ENCODE measurements around the gene ELN.

The ELN gene

DNA sequence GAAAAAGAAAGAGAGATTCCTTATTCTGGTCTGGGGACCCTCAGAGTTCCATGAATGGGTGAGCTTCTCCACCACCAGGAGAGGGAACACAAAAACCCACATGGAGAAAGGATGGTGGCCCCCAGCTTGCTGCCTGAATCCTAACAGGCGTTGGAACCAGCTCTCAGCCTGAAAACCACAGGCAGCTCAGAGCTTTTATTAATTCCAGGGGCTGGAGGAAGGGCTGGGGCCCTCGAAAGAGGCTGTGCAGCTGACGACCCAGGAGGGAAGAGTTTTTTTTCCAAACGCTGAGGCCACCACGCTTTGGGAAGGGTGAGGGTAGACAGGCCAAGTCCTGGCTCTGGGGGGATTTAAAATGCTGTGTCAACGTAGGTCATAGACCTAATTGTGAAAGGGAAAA is 10.8 kb upstream of the ELN start:
- no peak for DNase-seq (ENCODE audit: low read depth)
- TF ChIP-seq, protein P1, sequence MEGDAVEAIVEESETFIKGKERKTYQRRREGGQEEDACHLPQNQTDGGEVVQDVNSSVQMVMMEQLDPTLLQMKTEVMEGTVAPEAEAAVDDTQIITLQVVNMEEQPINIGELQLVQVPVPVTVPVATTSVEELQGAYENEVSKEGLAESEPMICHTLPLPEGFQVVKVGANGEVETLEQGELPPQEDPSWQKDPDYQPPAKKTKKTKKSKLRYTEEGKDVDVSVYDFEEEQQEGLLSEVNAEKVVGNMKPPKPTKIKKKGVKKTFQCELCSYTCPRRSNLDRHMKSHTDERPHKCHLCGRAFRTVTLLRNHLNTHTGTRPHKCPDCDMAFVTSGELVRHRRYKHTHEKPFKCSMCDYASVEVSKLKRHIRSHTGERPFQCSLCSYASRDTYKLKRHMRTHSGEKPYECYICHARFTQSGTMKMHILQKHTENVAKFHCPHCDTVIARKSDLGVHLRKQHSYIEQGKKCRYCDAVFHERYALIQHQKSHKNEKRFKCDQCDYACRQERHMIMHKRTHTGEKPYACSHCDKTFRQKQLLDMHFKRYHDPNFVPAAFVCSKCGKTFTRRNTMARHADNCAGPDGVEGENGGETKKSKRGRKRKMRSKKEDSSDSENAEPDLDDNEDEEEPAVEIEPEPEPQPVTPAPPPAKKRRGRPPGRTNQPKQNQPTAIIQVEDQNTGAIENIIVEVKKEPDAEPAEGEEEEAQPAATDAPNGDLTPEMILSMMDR (conservative IDR thresholded peaks at IDR 0.05; ENCODE audit: low read depth, low read length) = no peak
- H3K4me3 ChIP-seq (ENCODE audit: low read length) = no peak overlapping the region

DNA sequence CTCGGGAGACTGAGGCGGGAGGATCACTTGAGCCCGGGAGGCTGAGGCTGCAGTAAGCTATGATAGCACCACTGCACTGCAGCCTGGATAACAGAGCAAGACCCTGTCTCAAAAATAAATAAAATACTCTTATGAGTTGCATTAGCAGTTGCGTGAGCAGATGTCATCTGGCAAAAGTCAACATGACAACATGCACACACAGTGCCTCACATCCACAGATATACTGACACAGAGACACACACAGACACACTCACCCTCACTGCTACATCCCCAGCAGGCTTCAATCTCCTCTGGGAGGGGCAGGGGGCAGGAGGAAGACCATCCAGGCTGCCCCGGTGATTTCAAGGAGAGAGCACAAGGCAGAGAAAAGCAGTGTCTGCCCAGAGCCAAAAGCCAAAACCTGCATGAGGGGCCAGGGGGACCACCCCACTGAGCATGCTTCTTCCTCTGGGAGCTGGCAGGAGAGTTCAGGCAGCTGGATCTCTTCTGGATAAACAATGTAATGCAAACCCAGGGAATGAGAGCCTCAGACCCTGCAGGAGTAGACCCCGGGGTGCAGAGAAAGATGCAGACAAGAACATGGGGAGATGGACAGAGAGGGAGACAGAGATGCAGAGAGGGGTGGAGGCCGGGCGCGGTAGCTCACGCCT is 9.6 kb upstream of the ELN start:
- H3K4me3 ChIP-seq (ENCODE audit: low read length) = no peak overlapping the region
- no peak for DNase-seq (ENCODE audit: low read depth)
- TF ChIP-seq, protein P1 (conservative IDR thresholded peaks at IDR 0.05; ENCODE audit: low read depth, low read length) = no peak

DNA sequence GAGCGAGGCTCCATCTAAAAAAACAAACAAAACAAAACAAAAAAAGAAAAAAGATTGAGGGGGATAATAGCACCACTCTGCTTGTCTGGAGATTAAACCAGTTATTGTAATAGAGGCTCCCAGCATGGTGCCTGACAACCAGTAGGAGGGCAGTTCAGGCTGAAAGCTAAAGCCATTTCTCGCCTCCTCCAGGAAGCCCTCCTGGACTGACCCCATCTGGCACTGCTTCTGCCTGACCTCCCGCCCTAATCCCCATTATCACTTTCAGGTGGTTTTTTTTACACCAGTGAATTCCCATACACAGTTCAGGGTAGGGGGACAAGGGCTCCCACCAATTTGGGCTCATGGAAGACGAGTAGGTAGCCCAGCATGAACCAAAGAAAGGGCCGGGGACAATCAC is 8.8 kb upstream of the ELN start:
- TF ChIP-seq, protein P1 (conservative IDR thresholded peaks at IDR 0.05; ENCODE audit: low read depth, low read length) = no peak
- H3K4me3 ChIP-seq (ENCODE audit: low read length) = no peak overlapping the region
- DNase-seq (ENCODE audit: low read depth) = no peak

DNA sequence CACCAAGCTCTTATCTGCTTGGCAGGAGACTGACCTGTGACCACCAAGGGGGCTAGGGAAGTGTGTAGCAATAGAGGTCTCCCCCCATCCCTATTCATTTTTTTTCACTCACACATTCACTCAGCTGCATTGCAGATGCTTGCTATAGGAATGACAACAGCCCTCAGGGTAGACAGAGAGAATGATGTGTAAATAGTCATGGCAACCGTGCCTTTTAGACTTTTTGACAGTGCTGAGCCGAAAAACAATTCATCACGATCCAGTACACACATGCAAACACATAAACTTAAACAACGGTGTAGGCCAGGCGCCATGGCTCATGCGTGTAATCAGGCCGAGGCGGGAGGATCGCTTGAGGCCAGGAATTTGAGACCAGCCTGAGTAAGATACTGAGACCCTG is 7.6 kb upstream of the ELN start:
- H3K4me3 ChIP-seq (ENCODE audit: low read length) = no peak overlapping the region
- no peak for DNase-seq (ENCODE audit: low read depth)
- TF ChIP-seq, protein P1 (conservative IDR thresholded peaks at IDR 0.05; ENCODE audit: low read depth, low read length) = no peak

DNA sequence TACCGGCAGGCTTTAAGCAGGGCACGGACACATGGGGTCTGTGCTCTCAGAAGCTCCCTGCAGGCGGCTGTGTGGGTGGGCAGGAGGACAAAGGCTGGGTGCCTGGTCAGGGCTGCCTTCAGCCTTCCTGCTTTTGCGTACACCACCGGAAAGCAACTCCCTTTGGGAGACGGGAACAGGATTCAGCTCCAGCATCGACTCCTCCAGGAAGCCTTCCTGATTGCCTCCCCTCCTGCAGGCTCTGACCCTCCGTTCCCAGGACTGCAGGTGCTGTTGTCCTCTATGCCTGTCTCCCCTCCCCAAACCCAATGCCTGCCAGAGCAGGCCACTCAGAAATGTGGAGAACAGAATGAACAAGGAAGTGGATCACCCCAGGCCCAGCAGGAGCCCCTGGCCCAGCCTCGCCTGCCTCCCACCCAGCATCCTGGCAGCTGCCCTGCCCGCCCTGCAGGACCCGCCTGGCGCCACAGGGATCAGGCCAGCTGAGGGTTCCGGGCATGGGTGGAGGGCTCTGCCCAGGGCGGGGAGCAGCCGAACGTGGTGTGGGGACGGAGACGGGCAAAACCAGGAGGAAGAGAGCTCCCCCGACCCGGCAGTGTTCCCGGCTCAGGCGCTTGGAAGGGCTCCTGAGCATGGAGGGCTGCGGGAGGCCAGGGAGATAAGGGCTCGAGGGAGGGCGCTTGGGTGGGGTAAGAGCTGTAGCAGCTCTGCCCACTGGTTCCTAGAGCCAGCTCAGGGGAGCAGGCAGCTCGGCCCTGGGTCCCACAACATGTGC is 6.2 kb upstream of the ELN start:
- TF ChIP-seq, protein P1 (conservative IDR thresholded peaks at IDR 0.05; ENCODE audit: low read depth, low read length) = no peak
- DNase-seq (ENCODE audit: low read depth) = no peak
- H3K4me3 ChIP-seq (ENCODE audit: low read length) = no peak overlapping the region

DNA sequence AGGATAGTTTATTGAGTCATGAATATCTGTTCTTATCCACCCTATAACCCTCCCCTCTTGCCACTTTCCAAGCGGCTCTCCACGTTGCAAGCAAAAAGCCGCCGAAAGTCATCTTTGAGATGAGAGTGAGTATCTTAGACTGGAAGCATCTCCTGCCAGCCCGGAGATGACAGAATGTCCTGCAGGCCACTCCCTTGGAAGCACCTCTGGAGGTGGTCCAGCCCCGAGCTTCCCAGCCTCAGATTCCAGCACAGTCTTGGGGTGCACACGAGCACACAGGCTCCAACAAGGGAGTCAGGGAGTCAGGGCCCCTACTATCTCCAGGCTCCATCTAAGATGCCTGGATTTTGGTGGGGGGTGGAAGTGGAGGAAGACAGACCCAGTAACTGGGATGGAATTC is 5.5 kb upstream of the ELN start:
- TF ChIP-seq, protein P1 (conservative IDR thresholded peaks at IDR 0.05; ENCODE audit: low read depth, low read length) = no peak
- H3K4me3 ChIP-seq (ENCODE audit: low read length) = no peak overlapping the region
- DNase-seq (ENCODE audit: low read depth) = no peak

DNA sequence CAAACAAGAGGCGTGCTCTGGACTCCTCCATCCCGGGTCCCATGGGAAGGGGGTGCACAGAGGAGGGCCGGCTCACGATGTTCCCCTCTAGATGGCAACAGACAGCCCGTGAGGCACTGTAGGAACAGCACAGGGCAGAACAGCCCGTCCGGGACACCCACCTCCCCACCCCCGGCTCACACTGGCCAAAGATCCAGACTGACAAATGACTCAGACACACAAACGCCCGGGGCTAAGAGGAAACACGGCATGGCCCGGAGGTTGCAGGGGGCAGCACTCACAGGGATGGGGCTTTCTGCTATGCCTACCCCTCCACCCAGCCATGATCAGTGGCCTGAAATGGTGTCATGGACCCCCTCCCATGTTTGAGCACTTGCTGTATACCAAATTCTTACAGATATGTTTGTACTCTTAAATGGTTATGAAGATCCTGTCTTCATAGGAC is 4.9 kb upstream of the ELN start:
- TF ChIP-seq, protein P1 (conservative IDR thresholded peaks at IDR 0.05; ENCODE audit: low read depth, low read length) = peak; percentile 22
- H3K4me3 ChIP-seq (ENCODE audit: low read length) = no peak overlapping the region
- no peak for DNase-seq (ENCODE audit: low read depth)
